ENCODE measurements around the gene TSPAN32.

- TF ChIP-seq, protein P1, sequence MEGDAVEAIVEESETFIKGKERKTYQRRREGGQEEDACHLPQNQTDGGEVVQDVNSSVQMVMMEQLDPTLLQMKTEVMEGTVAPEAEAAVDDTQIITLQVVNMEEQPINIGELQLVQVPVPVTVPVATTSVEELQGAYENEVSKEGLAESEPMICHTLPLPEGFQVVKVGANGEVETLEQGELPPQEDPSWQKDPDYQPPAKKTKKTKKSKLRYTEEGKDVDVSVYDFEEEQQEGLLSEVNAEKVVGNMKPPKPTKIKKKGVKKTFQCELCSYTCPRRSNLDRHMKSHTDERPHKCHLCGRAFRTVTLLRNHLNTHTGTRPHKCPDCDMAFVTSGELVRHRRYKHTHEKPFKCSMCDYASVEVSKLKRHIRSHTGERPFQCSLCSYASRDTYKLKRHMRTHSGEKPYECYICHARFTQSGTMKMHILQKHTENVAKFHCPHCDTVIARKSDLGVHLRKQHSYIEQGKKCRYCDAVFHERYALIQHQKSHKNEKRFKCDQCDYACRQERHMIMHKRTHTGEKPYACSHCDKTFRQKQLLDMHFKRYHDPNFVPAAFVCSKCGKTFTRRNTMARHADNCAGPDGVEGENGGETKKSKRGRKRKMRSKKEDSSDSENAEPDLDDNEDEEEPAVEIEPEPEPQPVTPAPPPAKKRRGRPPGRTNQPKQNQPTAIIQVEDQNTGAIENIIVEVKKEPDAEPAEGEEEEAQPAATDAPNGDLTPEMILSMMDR (IDR thresholded peaks at IDR 0.05) = no peak
- TF ChIP-seq TCF7L2 (IDR thresholded peaks at IDR 0.05; ENCODE audit: low read depth, low read length) (no peak), POLR2AphosphoS5 (IDR thresholded peaks at IDR 0.05; ENCODE audit: low read depth, low read length) (no peak)
- TF ChIP-seq, protein P2, sequence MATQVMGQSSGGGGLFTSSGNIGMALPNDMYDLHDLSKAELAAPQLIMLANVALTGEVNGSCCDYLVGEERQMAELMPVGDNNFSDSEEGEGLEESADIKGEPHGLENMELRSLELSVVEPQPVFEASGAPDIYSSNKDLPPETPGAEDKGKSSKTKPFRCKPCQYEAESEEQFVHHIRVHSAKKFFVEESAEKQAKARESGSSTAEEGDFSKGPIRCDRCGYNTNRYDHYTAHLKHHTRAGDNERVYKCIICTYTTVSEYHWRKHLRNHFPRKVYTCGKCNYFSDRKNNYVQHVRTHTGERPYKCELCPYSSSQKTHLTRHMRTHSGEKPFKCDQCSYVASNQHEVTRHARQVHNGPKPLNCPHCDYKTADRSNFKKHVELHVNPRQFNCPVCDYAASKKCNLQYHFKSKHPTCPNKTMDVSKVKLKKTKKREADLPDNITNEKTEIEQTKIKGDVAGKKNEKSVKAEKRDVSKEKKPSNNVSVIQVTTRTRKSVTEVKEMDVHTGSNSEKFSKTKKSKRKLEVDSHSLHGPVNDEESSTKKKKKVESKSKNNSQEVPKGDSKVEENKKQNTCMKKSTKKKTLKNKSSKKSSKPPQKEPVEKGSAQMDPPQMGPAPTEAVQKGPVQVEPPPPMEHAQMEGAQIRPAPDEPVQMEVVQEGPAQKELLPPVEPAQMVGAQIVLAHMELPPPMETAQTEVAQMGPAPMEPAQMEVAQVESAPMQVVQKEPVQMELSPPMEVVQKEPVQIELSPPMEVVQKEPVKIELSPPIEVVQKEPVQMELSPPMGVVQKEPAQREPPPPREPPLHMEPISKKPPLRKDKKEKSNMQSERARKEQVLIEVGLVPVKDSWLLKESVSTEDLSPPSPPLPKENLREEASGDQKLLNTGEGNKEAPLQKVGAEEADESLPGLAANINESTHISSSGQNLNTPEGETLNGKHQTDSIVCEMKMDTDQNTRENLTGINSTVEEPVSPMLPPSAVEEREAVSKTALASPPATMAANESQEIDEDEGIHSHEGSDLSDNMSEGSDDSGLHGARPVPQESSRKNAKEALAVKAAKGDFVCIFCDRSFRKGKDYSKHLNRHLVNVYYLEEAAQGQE (IDR thresholded peaks at IDR 0.05; ENCODE audit: insufficient read depth in 1 of 2, low read depth in 2 of 2, low read length in 1 of 2) = no peak
These were observed 21.6 kb upstream of the TSPAN32 start for GRCh38 chr11:2280208-2280607.
